Measurements from ENCODE around the gene WAS. TPM values are rescaled to one million over a fixed set of nuclear protein-coding genes. Genes with fewer than 3 reads are reported as not detected.

WAS gene
- total RNA-seq, 1 experiment from 2014 or later, result 0.79 TPM

DNA sequence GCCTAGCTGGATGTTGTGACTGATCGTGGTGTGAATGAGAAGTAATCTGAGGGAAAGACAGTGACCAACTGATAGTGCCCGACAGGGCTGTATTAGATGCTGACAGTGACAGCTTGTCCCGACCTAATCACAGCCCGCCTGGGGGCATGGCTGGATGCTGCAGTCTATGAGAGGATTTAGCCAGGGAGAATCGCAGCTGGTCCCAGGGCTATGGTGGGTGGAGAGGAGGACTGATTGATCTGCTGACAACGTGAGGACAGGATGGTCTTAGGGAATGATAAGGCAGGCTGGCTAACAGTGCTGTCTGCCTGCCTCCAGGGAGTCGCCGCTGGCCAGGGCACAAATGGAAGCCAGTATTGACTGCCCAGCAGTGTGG is 12.3 kb downstream of the WAS start:
- ChIA-PET POLR2A (interaction anchor here (1.0 kb wide), 1 partner anchor 20 kb away, joined by 3 read pairs; no protein-coding TSS in a partner anchor), CTCF (interaction anchor here (1.1 to 1.8 kb wide), 2 partner anchors 12 to 48 kb away, joined by 3 to 6 read pairs; partner anchors contain the start of gene WAS)
- Mint-ChIP-seq H3K27me3 (ENCODE audit: low read depth) (no peaks in the 10 kb centered on the region; the same call in 1 of the 2 replicates), H3K4me3 (peak overlapping the region; percentile 84), H3K4me1 (peaks cover 40% of the 10 kb centered on the region), H3K36me3 (peaks cover 14% of the 10 kb centered on the region), H3K9me3 (no peaks in the 10 kb centered on the region), H3K27ac (peak overlapping the region; percentile 92)
- DNase-seq (ENCODE audit: low spot score) (no peak), ATAC-seq (no peak)
- TF ChIP-seq FOXP1 (CRISPR knock-in tag; IDR thresholded peaks at IDR 0.05; ENCODE audit: borderline replicate concordance) (no peak), ZNF138 (CRISPR knock-in tag; conservative IDR thresholded peaks at IDR 0.05) (no peak), NFE2L1 (CRISPR knock-in tag; IDR thresholded peaks at IDR 0.05) (no peak)

GRCh38 chrX:48696301-48696908 is 12.8 kb downstream of the WAS start, which contains the start of gene SUV39H1:
TSS of gene SUV39H1 (plus strand) at chrX:48696734. CDS start at chrX:48696785, 51 bp downstream.
- H3K4me1 Mint-ChIP-seq, result peaks cover 40% of the 10 kb centered on the region
- TF ChIP-seq RELA (CRISPR knock-in tag; IDR thresholded peaks at IDR 0.05; ENCODE audit: borderline replicate concordance) (no peak), E2F5 (CRISPR knock-in tag; IDR thresholded peaks at IDR 0.05) (no peak), NFE2L1 (CRISPR knock-in tag; IDR thresholded peaks at IDR 0.05) (no peak), SOX15 (CRISPR knock-in tag; IDR thresholded peaks at IDR 0.05) (no peak), CBFB (CRISPR knock-in tag; IDR thresholded peaks at IDR 0.05; ENCODE audit: low read depth) (no peak), PRRX2 (CRISPR knock-in tag; IDR thresholded peaks at IDR 0.05) (no peak), NR1H2 (CRISPR knock-in tag; IDR thresholded peaks at IDR 0.05) (no peak), MYBL2 (CRISPR knock-in tag; IDR thresholded peaks at IDR 0.05) (no peak), ZNF232 (CRISPR knock-in tag; IDR thresholded peaks at IDR 0.05) (no peak), CREB1 (CRISPR knock-in tag; IDR thresholded peaks at IDR 0.05) (no peak), ATF2 (CRISPR knock-in tag; IDR thresholded peaks at IDR 0.05; ENCODE audit: borderline replicate concordance, low read depth) (no peak), NFYB (CRISPR knock-in tag; conservative IDR thresholded peaks at IDR 0.05; ENCODE audit: low read depth) (no peak)
- TF ChIP-seq, protein P1, sequence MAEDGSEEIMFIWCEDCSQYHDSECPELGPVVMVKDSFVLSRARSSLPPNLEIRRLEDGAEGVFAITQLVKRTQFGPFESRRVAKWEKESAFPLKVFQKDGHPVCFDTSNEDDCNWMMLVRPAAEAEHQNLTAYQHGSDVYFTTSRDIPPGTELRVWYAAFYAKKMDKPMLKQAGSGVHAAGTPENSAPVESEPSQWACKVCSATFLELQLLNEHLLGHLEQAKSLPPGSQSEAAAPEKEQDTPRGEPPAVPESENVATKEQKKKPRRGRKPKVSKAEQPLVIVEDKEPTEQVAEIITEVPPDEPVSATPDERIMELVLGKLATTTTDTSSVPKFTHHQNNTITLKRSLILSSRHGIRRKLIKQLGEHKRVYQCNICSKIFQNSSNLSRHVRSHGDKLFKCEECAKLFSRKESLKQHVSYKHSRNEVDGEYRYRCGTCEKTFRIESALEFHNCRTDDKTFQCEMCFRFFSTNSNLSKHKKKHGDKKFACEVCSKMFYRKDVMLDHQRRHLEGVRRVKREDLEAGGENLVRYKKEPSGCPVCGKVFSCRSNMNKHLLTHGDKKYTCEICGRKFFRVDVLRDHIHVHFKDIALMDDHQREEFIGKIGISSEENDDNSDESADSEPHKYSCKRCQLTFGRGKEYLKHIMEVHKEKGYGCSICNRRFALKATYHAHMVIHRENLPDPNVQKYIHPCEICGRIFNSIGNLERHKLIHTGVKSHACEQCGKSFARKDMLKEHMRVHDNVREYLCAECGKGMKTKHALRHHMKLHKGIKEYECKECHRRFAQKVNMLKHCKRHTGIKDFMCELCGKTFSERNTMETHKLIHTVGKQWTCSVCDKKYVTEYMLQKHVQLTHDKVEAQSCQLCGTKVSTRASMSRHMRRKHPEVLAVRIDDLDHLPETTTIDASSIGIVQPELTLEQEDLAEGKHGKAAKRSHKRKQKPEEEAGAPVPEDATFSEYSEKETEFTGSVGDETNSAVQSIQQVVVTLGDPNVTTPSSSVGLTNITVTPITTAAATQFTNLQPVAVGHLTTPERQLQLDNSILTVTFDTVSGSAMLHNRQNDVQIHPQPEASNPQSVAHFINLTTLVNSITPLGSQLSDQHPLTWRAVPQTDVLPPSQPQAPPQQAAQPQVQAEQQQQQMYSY (CRISPR knock-in tag; IDR thresholded peaks at IDR 0.05), result no peak
- TF ChIP-seq, protein P2, sequence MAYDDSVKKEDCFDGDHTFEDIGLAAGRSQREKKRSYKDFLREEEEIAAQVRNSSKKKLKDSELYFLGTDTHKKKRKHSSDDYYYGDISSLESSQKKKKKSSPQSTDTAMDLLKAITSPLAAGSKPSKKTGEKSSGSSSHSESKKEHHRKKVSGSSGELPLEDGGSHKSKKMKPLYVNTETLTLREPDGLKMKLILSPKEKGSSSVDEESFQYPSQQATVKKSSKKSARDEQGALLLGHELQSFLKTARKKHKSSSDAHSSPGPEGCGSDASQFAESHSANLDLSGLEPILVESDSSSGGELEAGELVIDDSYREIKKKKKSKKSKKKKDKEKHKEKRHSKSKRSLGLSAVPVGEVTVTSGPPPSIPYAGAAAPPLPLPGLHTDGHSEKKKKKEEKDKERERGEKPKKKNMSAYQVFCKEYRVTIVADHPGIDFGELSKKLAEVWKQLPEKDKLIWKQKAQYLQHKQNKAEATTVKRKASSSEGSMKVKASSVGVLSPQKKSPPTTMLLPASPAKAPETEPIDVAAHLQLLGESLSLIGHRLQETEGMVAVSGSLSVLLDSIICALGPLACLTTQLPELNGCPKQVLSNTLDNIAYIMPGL (CRISPR knock-in tag; IDR thresholded peaks at IDR 0.05), result no peak; the same call in 1 of the 2 replicates
- TF ChIP-seq, protein P3, sequence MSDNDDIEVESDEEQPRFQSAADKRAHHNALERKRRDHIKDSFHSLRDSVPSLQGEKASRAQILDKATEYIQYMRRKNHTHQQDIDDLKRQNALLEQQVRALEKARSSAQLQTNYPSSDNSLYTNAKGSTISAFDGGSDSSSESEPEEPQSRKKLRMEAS (CRISPR knock-in tag; IDR thresholded peaks at IDR 0.05), result no peak
- TF ChIP-seq, protein P4, sequence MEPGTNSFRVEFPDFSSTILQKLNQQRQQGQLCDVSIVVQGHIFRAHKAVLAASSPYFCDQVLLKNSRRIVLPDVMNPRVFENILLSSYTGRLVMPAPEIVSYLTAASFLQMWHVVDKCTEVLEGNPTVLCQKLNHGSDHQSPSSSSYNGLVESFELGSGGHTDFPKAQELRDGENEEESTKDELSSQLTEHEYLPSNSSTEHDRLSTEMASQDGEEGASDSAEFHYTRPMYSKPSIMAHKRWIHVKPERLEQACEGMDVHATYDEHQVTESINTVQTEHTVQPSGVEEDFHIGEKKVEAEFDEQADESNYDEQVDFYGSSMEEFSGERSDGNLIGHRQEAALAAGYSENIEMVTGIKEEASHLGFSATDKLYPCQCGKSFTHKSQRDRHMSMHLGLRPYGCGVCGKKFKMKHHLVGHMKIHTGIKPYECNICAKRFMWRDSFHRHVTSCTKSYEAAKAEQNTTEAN (CRISPR knock-in tag; IDR thresholded peaks at IDR 0.05), result no peak
- TF ChIP-seq, protein P5, sequence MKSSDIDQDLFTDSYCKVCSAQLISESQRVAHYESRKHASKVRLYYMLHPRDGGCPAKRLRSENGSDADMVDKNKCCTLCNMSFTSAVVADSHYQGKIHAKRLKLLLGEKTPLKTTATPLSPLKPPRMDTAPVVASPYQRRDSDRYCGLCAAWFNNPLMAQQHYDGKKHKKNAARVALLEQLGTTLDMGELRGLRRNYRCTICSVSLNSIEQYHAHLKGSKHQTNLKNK (CRISPR knock-in tag; IDR thresholded peaks at IDR 0.05), result no peak
- H3K27ac Mint-ChIP-seq, result peak within 1 kb of the TSS; percentile 93
- DNase-seq (ENCODE audit: low spot score) (peak; percentile 77), ATAC-seq (peak; percentile 87)
- ChIA-PET POLR2A (interaction anchor here (0.6 to 1.0 kb wide), 2 partner anchors 20 to 123 kb away, joined by 3 to 4 read pairs; no protein-coding TSS in a partner anchor), CTCF (interaction anchor here (1.3 to 1.8 kb wide), 2 partner anchors 48 to 105 kb away, joined by 3 to 6 read pairs; partner anchors contain the start of gene HDAC6)
- no peaks in the 10 kb centered on the region for H3K9me3 Mint-ChIP-seq
- H3K27me3 Mint-ChIP-seq (ENCODE audit: low read depth), result no peaks in the 10 kb centered on the region; the same call in 1 of the 2 replicates
- peaks cover 15% of the 10 kb centered on the region for H3K36me3 Mint-ChIP-seq
- peak within 1 kb of the TSS; percentile 84 for H3K4me3 Mint-ChIP-seq

Measured in WTC11 (cell line).